LHCN-M2 (cell line): Measurements from ENCODE around the gene SPDYE2B. TPM values are rescaled to one million over a fixed set of nuclear protein-coding genes. Genes with fewer than 3 reads are reported as not detected.
"Not testable (repeated sequence)": the region's sequence is repeated elsewhere in the genome, so short reads cannot be mapped to it uniquely, and the experiment has no call there.

ENCODE experiments used
- DNase-seq: peaks from one replicate; pipeline ENCODE4 v3.0.0-alpha.2; 2012; ENCODE audit warnings: low read depth
- total RNA-seq: library from RNA; depleted of rRNA; stranded (reverse); fragments of >200 nt; gene quantifications from 2 replicates; pipeline ENCODE4 v1.2.3, GENCODE V29; 2014

The SPDYE2B gene
- total RNA-seq, 1 experiment from 2014 or later = not detected

GRCh38 chr7:102642691-102643090 is 7.4 kb upstream of the SPDYE2B start, which contains the start of gene UPK3BL1:
Gene UPK3BL1 (minus strand): TSS chr7:102642791. CDS start chr7:102642741, 50 bp downstream.
- DNase-seq = not testable (repeated sequence)

DNA sequence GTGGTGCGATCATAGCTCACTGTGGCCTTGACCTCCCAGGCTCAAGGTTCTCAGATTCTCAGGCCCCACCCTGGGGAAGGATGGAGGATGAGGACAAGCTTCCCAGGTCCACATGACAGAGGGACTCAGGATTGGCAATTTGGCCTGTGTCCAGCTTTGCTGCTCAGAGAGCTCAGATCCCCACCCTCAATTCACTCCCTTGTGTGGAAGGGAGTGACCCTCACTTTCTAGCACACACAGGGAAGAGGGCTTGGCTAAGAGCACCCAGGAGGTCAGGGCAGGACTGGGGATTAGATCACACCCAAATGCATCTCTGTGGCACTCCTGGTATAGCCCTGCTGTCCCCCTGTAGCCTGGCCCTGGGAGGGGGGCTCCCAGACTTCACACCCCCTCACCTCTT is 6.7 kb upstream of the SPDYE2B start:
- DNase-seq = not testable (repeated sequence)

DNA sequence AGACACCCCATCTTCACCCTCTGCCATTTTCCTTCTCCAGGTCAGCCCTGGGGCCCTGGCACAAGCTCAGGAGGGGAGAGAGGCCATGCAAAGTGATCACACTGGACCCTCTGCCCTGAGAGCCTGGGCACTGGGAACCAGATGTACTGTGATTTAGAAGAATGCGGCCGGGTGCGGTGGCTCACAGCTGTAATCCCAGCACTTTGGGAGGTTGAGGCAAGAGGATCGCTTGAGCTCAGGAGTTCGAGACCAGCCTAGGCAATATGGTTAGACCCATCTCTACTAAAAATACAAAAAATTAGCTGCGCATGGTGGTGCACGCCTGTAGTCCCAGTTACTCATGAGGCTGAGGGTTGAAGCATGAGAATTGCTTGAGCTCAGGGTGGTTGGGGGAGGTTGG is 2.3 kb upstream of the SPDYE2B start:
- not testable (repeated sequence) for DNase-seq

DNA sequence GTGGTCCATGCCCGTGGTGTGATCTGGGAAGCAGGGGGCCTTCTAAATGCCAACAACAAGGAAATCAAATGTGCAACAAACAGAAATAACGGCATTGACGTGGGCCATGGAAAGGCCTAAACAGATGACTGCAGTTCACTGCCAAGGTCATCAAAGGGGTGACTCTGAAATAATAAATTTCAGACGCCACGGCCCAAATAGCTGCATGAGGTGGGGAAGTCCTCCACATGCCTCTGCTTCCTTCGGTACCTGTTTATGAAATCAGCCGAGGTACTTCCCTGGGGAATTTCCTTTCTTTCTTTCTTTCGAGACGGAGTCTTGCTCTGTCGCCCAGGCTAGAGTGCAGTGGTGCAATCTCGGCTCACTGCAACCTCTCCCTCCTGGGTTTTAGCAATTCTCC is 14.6 kb downstream of the SPDYE2B start:
- DNase-seq = not testable (repeated sequence)

- DNase-seq = not testable (repeated sequence)
These were observed 16.7 kb downstream of the SPDYE2B start for GRCh38 chr7:102666850-102667249.

DNA sequence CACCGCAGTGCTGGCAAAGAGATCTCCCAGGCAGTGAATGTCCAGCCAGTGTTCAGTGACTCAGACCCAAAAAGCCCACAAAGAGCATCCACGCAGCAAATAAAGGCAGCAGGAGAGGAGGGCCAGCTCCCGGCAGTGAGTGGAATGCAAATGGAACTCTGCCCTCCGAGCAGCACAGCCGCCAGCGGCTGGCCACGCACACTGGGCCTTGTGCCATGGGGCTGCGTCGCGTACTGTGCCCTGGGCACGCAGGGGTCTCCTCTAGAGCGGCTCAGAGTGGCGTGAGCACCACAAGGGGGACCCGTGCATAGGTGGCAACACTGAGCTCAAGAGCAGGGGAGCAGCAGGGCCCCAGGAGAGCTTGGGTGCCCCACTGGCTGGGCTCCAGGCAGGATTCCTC is 17.4 kb downstream of the SPDYE2B start:
- not testable (repeated sequence) for DNase-seq

DNA sequence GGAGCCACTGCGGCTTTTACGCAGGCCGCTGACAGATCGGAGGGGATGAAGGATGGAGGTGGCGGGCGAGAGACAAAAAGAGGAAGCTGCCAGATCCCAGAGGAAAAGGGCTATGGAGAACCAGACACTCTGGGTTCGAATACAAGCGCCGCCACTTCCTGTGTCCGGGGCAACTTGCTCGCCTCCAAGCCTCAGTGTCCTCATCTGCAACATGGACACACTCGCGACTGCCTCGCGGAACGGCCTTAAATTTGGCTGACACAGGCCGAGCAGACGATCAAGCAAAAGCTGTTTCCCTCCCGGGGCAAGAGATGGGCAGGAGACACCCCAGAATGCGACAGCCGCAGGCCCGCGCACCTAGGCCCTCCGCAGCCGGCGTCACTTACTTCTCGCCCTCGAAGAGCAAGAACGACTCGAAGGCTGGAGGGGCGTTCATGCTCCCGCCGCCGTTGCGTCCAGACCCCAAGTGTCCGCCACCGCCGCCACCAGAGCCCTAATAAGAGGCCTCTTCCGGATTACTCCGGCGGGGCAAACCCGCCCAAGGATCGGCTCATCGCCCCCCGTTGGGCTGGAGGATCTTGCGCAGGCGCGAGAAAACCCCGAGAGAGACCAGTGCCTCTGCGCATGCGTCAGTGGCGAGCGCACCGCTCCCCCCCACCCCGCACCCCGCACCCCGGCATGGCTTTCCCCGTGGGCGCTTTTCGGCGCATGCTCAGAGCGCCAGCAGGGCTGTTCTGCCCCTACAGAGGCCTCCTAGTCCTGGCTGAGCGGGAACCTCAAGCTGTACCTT is 21.2 kb downstream of the SPDYE2B start, which contains the start of gene POLR2J2:
POLR2J2 (minus strand) TSS at position 498 of the 790 bp plus-strand sequence; CDS start at position 436, 62 bp downstream.
- not testable (repeated sequence) for DNase-seq

- DNase-seq = not testable (repeated sequence)
These were observed 21.8 kb downstream of the SPDYE2B start for GRCh38 chr7:102671956-102672307.

- not testable (repeated sequence) for DNase-seq
These were observed 23.4 kb downstream of the SPDYE2B start for GRCh38 chr7:102673447-102674067.

GRCh38 chr7:102675545-102675944 is 25.4 kb downstream of the SPDYE2B start:
- DNase-seq = not testable (repeated sequence)

DNA sequence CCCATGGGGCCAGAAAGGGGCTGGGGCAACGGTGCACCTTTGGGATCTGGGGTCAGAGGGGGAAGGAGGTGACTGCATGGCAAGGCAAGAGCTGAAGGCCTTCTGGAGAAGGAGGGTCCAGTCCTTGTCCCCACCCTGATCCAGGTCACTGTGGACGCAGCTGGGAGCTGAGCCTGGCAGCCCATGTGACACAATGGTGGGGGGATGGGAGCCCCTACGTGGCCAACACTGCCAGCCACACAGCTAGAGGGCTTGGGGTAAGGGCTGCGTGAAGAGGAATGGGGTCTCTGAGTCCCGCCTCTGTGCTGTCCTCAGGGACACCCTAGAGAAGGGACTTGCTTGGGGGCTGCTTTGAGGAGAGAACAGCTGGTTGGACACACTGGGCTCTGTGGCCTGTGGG is 30.7 kb downstream of the SPDYE2B start:
- DNase-seq = not testable (repeated sequence)

GRCh38 chr7:102682560-102682959 is 32.4 kb downstream of the SPDYE2B start:
- not testable (repeated sequence) for DNase-seq

DNA sequence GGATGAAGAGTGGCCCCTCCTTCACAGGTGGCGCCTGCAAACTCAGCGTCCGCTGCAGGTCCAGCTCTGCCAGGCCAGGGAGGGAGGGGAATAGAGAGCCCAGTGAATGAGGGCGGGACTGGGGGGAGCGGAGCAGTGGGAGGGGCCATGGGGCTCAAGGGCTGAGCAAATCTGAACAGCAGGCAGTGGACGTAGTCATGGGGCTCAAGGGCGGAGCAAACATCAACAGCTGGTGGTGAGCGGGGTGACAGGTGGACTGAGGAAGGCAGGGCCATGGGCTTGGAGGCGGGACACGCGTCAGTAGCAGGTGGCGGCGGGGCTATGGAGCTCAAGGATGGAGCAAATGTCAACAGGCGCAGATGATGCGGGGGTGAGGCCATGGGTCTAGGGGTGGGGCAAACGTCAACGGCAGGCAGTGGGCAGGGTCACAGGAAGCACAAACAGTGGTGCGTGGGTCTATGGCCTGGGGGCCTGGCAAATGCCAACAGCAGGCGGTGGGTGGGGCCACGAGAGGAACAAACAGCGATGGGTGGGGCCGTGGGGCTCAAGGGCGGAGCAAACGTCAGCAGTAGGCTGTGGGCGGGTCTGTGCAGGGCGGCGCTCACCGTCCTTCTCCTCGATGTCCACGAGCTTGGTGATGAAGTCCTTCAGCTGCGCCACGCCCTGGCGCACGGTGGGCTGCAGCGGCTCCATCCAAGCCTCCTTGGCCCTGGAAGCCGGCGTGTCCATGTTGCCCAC is 38.3 kb downstream of the SPDYE2B start:
- not testable (repeated sequence) for DNase-seq

DNA sequence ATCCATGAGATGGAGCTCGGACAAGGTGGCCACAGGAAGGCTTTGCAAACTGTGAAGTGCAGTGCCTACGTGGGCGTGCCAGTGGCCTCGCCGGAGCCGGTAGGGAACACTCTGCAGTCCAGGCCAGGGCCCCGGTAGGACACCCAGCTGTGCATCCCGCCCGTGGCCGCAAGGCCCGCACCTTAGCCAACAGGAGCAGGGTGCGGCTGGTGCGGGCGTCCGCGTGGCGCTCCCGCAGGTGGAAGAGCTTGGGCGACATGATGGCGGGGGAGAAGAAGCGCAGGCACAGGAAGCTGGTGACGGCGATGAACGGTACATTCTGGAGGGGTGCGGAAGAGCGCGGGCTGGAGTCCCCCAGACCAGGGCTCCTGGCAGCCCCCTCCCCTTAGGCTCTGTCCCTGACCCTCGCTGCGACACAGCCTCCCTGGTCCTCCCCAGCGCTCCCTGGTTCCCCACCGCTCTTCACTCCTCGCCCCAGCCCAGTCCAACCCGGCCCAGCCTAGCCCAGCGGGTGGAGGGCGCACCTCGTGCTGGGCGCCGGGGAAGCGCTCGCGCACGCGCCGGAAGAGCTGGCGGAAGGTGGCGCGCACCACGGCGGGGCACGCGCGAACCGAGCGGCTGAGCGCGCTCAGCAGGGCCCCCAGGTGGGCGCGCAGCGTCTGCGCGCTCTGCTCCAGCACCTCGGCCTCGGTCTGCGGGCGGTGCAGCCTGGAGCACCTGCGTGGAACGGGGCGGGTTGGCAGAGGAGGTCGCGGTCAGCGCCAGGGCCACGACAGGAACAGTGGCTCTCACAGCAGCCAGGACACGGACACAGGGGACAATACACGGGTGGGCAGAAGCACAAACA is 39.5 kb downstream of the SPDYE2B start:
- not testable (repeated sequence) for DNase-seq

DNA sequence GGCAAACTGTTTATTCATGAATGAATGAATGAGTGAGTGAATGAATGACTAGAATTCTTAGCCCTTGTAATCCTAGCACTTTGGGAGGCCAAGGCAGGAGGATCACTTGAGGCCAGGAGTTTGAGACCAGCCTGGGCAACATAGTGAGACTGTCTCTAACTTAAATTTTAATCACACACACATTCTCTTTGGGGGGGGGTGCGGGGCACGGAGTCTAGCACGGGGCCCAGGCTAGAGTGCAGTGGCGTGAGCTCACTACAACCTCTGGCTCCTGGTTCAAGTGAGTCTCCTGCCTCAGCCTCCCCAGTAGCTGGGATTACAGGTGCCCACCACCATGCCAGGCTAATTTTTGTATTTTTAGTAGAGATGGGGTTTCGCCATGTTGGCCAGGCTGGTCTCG is 40.5 kb downstream of the SPDYE2B start:
- DNase-seq = not testable (repeated sequence)

GRCh38 chr7:102694008-102694407 is 43.9 kb downstream of the SPDYE2B start:
- not testable (repeated sequence) for DNase-seq

DNA sequence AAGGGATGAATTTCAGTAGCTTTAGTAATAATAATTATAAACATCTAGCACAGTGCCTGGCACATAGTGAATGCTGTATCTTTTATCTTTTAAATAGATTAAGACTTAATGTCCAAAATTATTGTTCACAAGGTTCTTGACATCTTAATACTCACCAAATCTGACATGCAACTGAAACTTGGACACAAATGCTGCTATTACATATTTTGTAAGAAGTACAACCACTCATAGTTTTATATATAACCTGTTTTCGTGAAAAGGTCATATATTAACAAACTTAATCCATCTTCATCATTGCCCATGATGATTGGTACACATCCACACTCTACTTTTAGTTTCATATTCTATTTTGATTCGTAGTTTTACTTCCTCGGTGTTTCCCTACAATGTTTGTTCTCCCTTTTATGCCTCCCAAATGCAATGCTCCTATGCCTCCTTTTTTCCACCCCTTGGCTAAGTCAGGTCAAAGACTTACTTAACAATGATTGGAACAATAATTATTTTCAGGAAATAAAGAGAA is 45.0 kb downstream of the SPDYE2B start:
- DNase-seq = not testable (repeated sequence)

- DNase-seq = not testable (repeated sequence)
These were observed 45.9 kb downstream of the SPDYE2B start for GRCh38 chr7:102696009-102696408.

GRCh38 chr7:102697642-102698512 is 47.8 kb downstream of the SPDYE2B start:
- not testable (repeated sequence) for DNase-seq
